NCI-H187 treated with DMSO at 0.1 percent for 48 hours (cell line): ENCODE data around the gene CRHR2.
"Not testable (repeated sequence)": the region's sequence is repeated elsewhere in the genome, so short reads cannot be mapped to it uniquely, and the experiment has no call there.

Source experiments
- DNase-seq: peaks from one replicate; lab custom pipeline; 2025; lab: John Stamatoyannopoulos, UW

CRHR2 gene

DNA sequence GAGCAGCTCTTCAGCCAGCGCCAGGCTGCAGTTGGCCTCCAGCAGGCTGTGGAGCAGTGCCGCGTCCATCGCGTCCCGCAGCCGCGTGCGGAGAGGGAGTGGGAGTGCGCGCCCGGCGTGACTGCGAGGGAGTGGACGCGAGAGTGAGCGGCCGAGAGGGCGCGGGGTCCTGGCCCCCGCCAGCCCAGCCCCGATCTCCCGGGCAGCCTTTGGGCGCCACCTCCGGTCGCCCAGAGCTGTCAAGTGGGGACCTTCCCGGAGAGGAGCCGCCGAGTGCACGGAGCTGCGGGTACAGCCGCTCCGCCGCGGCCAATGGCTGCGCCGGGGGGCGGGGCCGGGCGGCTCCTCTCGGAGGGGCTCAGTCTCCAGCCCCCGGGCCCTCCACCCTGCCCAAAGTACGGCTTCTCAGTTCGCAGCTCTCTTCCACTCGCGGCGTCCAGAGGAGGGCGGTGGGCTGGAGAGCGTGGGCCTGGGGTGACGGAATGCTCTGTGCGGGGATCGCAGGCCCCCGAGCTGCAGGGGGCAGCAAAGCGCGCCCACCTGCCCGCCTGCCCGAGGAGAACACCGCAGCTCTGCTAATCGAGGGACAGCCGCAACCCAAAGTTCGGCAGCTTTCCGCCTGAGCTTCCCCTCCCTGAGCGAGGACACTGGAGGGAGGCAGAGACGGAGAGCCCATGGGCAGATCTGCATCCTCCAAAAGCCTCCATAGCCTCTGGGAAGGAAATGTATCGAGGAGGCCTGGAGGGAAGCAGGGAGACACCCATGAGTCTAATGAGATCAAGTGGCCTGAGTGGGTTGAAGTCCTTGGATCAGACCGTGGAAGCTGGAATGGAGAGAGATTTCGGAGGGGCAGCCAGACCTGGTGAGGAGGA is at the start of gene CRHR2:
TSS of gene CRHR2 (minus strand) at position 245 of the 872 bp plus-strand sequence. CDS start at position 69, 176 bp downstream.
- no peak for DNase-seq

DNA sequence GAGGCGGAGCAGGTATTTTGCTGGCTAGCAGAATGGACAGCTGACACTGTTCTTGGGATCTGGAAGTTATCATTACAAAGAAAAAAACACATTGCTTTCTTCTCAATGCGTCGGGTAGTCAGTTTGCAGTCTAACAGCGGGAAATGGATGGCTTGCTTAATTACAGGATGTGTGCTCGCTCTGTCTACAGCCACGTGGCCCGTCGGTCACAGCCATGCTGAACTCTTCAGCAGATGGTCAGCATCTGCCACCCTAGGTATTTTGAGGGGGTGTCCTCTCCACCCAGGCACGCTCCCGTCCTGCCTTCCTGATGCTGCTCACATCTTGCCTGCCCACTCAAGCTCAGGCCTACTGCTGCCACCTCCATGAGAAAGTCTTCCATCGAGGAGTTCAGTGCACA is 49.3 kb upstream of the CRHR2 start:
- DNase-seq = no peak

DNA sequence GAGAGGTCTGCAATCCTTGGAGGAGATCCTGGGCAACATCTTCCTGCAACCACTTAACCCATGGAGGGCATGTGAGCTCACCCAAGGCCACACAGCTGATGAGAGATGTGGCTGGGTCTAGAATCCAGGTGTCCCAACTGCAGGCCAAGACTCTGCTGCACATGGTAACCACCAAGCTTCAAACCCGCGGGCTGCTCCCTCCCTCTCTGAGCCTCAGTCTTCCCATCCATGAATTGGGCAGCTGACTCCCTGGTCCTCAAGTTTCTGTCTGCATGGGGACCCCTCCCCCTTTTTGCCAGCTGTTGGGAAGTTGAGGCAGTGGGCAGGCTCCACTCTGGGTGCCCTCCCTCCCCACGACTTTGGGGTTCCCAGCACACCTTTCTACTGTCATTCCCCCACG is 48.7 kb upstream of the CRHR2 start:
- no peak for DNase-seq

DNA sequence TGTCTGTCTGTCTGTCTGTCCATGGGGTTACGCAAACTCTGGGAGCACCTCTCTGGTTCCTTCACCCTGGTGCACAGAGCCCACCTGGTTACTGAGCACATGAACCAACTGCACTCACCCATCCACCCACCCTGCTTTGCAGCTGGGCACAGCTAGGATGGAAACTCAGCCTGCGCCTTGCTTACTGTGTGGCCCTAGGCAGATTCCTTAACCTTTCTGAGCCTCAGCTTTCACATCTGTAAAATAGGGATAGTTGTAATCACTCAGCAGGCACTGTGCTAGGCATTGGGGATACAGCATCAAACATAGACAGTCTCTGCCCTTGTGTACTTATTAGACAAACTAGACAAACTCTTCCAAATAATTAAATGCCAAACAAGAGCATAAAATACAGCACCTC is 47.8 kb upstream of the CRHR2 start:
- no peak for DNase-seq

DNA sequence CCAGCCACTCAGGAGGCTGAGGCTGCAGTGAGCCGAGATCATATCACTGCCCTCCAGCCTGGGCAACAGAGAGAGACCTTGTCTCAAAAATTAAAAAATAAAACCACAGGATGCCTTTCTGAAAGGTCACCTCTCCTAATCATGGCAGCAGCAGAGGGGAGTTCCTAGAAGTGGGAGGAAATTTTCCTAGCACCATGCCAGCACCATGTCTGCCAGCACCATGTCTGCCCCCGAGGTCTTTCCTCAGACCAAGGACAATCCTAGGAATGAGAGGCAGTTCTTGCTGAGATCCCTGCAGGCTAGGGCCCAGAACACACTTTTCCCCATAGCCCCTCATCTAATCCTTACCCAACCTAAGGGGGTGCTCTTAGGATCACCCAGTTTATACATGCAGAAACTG is 47.4 kb upstream of the CRHR2 start:
- DNase-seq = no peak

DNA sequence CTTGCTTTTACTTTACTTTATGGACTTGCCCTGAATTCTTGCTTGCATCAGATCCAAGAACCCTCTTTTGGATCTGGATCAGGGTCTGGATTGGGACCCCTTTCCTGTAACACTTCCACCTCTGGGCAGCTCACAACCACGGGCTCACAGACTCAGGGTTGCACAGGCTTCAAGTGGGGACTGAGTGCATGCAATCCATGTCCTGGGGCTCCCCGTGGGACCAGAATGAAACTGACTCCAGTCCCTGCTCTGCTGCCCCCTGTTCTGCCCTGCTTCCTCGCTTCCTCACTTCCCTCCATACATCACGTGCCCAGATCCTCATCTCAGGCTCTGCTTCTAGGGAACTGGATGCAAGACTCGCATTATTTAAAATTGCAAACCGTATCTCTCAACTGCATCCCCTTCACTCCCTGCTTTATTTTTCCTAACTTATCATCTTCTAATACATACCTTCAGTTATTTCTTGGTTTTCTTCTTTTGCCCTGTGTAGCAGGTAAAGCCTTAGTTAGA is 46.4 kb upstream of the CRHR2 start:
- no peak for DNase-seq

DNA sequence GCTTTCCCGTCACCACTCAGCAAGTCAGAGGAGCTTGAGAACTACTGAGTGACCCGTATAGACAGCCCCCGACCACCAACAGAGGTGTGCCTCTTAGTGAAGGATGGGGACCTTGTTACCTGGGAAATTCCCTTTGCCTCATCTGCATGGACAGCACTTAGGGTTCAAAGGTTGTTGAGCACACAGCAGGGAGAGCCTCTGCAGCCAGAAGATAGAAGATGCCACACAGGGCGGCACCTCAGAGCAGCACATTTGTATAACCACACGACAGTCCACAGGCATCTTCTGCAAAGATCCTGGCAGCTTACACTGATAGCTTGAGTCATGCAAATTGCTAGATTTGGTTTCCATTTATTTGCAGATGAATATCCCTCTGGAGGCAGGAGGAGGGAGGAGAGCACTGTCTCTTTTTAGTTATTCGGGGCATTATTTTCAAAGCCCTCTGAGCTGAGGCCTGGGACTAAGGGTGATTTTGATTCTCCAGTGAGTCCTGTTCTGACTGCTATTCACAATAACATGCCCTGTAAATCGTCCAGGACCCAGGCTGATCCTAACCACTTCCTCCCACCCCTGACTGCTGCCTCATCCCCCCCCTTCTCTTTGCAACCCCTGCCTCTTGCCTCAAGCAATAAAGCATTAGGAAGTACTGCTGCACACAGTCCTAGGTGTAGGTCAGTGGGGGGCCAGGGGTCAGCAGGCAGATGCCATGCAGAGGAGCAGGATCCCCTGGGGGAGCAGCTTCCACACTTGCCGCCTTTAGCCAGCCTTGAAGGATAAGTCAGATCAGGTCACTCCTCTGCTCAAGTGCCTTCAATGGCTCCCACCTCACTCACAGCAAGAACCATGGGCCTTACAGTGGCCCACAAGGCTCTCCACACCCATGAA is 45.0 kb upstream of the CRHR2 start:
- no peak for DNase-seq

DNA sequence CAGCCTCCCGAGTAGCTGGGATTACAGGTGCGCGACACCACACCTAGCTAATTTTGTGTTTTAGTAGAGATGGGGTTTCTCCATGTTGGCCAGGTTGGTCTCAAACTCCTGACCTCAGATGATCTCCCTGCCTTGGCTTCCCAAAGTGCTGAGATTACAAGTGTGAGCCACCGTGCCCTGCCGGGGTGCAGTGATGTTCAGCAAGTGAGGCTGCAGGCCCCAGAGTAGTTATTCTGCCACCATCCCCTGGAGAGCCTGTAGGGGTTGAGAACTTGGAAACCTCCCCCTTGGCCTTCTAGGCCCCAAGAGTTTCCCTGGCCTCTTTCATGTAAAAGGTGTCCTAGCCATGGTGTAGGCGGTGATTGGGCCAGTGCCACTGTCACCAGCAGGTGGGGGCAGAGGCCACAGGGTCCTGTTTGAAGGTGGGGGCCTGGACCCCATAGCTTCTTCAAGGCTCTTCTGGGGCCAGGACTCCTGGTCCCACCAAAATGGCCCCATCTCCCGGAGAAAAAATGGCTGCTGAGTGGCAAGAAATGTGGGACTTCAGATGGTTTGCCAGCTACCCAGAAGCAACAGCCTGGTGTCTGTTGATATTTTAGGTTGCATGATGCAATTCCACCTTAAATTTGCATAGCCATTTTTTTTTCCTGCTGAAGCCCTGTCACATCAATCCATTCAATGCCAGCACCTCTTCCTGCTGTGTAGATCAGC is 44.2 kb upstream of the CRHR2 start:
- no peak for DNase-seq

DNA sequence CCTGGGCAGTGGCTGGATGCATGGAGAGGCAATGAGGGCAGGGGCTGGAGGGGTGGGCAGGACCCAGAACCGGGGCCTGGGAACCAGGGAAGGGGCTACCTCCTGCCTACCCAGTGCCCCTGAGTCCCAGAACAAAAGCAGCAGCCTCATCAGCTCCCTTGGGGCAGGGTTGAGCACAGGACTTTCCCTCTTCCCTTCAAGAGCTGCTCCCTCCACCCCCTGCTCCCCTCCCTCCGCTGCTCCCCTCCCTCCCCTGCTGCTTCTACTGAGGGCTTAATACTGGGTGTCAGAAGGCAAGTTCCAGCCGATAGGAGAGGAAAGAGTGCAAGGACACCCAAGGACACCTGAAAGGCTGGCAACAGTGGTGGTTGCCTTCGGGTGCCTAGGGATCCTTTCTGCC is 41.5 kb upstream of the CRHR2 start:
- no peak for DNase-seq

DNA sequence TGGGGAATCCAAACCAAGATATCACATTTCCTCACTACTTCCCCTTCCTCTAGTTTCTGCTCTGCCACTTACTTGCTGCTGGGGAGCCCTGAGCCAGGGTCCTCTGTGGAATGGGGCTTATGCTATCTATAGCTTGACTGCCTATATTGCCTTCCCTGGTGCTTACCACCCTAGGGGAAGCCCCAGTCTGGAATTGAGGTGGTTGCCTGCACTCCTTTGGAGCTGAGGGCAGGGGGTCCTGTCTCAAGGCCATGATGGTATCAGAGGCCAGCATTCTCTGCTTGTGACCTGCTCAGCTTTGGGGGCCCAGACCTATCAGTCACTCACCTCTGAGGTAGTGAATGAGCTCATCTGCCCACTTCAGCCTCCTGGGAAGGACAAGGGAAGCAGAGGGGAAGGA is 40.4 kb upstream of the CRHR2 start:
- no peak for DNase-seq

DNA sequence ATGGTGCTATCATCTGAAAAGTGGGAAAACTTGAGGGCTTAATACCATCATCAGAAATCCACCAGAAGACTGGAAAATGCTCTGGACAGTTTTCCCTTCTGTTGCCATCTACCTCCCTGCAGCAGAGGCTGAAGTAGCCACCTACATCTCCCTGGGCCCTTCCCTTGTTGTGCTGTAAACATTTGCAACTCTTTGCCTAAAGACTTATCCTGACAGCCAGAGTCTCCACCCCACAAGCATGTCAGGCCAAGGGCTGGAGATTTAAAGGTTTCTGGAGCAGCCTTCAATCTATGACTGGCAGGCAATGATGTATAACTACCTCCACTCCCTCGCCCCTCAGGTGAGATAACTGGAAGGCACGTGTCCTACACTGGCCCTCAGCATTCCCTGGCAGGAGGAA is 39.9 kb upstream of the CRHR2 start:
- no peak for DNase-seq

DNA sequence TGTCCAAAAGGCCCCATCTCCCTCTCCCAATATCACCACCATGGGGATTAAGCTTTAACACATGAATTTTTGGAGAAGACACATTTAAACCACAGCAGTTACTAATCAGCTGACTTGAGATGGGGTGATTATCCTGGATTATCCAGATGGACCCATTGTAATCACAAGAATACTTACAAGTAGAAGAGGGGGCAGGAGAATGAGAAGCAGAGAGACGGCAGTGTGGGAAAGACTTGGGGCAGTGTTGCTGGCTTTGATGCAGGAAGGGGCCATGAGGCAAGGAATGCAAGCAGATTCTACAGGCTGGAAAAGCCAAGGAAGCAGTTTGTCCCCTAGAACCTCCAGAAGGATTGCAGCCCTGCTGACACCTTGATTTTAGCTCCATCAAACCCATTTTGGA is 39.0 kb upstream of the CRHR2 start:
- DNase-seq = no peak

DNA sequence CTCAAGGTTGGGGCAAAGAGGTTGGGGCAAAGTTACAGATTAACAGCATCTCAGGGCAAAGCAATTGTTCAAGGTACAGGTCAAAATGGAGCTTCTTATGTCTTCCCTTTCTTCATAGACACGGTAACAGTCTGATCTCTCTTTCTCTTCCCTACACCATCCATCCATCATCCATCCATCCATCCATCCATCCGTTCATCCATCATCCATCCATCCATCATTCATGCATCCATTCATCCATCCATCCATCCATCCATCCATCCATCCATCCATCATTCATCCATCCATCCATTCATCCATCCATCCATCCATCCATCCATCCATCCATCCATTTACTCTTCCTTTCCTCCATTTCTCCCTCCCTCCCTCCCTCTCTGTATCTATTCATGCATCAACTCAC is 37.2 kb upstream of the CRHR2 start:
- DNase-seq = not testable (repeated sequence)

DNA sequence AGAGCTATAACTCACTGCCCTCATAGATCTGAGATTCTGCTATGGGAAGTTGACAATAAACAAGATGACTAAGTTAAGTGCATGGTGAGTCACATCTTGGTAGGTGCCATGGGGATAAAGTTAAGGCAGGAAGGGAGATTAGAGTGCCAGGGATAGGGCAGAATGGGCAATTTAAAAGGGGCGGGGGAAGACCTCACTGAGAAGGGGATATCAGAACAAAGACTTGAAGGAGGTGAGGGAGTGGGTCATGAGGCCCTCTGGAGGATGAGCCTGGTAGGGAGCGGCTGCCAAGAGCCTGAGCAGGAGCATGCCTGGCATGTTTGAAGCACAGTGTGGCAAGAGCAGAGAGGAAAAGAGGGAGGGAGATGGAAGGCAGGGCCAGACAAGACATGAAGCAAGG is 34.9 kb upstream of the CRHR2 start:
- no peak for DNase-seq

DNA sequence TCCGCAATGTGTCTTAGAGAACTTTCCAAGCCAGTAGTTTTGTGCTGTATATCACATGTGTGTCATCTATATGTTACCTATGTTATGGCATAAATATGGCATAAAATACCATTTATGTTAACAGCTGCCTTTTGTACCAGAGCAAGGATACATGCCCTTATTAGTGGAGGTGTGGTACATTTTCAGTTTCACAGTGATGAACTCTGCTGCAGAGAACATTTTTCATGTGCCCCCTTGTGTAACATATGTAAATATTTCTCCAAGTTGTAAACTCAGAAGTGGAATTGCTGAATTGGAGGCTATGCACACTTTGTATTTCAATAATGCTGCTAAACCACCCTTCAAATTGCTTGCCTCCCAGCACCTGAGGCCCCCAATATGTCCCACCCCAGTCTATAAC is 31.9 kb upstream of the CRHR2 start:
- no peak for DNase-seq

DNA sequence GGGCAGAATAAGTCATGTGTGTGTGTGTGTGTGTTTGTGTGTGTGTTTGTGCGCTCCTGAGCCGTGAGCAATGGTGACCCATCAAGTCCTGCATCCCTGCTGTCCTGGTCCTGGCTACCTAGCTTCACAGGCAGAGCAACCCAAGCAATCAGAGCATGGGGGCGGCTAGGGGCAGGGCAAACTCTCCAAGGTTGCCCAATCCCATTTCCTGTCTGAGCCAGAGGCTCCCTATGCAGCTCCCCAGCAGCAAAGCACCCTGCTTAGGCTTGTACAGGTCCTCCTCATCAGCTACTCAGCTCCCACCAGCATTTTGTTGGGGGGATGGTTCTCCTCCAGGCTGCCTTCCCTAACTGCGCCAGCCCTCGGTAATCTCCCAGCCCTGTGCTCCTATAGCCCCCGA is 31.1 kb upstream of the CRHR2 start:
- DNase-seq = no peak

DNA sequence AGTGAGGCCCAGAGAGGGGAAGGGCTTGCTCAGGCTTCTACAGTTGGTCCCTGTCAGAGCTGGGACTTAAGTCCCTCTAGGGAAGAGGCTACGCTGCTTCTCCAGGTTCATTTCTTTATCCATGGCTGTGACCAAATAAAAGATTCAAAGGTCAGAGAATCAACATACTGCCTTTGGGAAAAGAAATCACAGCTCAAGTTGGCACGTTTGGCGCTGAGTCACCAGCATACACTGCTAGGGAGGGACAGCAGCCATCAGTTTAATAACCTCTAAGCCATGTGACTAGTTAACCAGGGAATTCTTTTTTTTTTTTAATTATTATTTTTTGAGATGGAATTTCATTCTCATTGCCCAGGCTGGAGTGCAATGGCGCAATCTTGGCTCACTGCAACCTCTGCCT is 28.4 kb upstream of the CRHR2 start:
- DNase-seq = no peak

DNA sequence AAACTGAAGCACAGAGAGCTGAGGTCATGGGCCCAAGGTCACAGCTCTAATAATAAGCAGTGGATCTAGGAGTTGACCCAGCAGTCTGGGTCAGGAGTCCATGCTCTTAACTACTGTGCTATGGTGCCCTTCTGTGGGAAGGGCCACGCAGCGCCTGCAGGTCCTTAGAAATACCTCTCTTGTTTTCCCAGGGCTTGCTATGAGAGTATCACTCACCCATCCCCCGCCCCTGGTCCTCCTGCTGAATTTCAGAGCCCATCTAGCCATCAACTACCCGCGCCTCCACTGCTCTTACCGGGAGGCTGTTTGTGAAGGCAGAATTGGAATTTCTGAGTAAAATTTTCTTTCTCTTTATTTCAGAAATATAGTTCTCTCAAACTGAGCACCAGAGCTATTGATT is 27.3 kb upstream of the CRHR2 start:
- no peak for DNase-seq

DNA sequence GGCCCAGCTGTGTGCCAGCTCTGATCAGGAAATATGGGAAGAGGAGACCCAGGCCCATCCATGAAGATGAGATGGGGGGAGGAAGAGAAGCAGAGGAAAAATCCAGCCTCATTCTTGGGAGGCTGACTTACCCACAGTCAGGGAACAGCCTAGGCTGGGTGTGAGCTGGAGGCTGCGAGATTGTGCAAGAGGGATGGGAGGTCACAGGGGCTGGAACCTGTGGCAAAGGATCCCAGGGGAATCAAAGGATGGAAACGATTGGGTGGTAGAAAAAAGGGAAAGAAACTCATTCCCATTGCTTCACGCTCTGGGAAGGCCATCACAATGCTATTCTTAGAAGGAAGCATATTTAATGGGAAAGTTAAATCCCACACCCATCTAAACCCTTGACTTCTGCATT is 26.7 kb upstream of the CRHR2 start:
- no peak for DNase-seq

DNA sequence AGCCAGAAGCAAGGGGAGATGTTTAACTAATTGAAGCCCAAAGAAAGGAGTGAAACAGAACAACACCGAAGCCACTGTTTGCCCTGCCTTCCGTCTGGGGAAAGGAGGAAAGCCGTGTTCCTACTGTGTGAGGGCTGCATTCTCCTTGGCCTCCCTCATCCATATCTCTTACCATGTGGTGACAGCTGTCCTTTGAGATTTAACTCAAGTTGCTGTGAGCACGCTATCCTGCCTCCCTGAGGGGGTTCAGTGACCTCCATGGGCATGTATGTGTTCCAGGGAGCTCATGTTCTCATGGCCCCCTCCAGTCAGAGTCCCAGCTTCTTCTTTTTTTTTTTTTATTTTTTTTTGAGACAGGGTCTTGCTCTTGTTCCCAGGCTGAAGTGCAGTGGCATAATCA is 26.2 kb upstream of the CRHR2 start:
- DNase-seq = no peak

DNA sequence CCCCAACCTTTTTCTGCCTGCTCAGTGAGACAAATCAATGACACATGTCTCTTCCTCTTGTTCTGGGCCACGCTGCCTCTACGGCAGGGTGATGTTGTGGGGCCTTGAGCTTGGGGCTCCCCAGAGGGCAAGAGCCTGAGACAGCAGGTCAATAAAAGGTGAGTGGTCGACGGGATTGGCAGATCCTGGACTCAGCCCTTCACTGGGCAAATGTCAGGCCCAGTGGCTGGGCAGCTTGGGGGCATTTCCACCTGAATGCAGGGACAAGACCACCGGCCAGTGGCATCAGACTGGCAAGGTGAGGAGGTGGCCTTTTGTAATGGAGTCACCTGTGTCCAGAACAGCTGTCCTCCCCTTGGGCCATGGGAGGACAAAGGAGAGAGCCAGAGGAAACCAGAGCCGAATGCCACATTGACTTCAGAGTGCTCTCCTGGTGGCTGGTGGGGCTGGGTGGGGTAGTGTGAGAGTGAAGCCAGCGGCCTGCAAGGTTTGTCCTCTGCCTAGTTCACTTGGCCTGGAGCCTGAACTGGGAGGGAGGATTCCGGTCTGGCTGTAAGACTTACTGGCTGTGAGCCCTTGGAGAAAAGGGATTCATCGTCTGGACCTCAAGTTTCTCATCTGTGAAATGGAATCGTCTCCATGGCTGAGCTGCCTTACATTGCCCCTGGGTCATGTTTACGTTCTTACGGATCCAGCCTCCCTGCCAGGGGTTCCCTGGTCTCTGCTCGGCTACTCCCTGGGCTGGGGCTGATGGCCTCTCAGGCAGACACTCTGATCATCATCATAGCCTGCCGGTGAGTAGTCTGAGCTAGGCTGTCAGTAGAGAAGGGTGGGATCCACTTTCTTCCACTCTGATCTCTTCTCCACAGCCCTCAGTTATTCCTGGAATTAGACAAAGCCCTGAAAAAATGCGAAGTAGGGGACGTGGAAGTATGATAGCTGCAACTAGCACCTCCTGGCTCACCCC is 25.4 kb upstream of the CRHR2 start:
- DNase-seq = no peak
